ENCODE results near the gene FRMPD1.

Gene FRMPD1

GRCh38 chr9:37788332-37788731 is 137.6 kb downstream of the FRMPD1 start:
- no peak for DNase-seq

- DNase-seq: no peak
Observed at GRCh38 chr9:37790096-37790495, 139.3 kb downstream of the FRMPD1 start.

- DNase-seq: no peak
Observed at GRCh38 chr9:37792122-37792521, 141.4 kb downstream of the FRMPD1 start.

GRCh38 chr9:37796232-37796631 is 145.5 kb downstream of the FRMPD1 start:
- no peak for DNase-seq

All from EL (cell line).